Calu3 (cell line): ENCODE results near the gene GTF3C6. TPM values are rescaled to one million over a fixed set of nuclear protein-coding genes. Genes with fewer than 3 reads are reported as not detected.
"Not testable (repeated sequence)": the region's sequence is repeated elsewhere in the genome, so short reads cannot be mapped to it uniquely, and the experiment has no call there.

ENCODE experiments used
- BruUV-seq: library from RNA; stranded (reverse); fragments of 400-500 nt; replicated peaks from 2 replicates; lab custom pipeline; 2021; lab: Mats Ljungman, UMichigan
- CTCF ChIA-PET: fragments of 300-600 bp; sonication (Branson Sonifier 250); formaldehyde crosslinking; loops from one replicate; lab custom pipeline; 2022; ENCODE audit warnings: antibody characterized with exemption; lab: Charles Lee
- DNase-seq: peaks from one replicate; pipeline ENCODE4 v3.0.0; 2022
- H3K27ac Mint-ChIP-seq: one replicate; pipeline ENCODE4 v1.8.0; 2022; ENCODE audit warnings: mixed read lengths; ENCODE audit not compliant: unreplicated experiment
- H3K27me3 Mint-ChIP-seq: one replicate; pipeline ENCODE4 v1.8.0; 2022; ENCODE audit warnings: mixed read lengths; ENCODE audit not compliant: unreplicated experiment
- H3K36me3 Mint-ChIP-seq: one replicate; pipeline ENCODE4 v1.8.0; 2022; ENCODE audit warnings: mild to moderate bottlenecking, moderate library complexity, mixed read lengths; ENCODE audit not compliant: insufficient read depth, unreplicated experiment
- H3K4me1 Mint-ChIP-seq: one replicate; pipeline ENCODE4 v1.8.0; 2022; ENCODE audit warnings: mild to moderate bottlenecking, low read depth, mixed read lengths; ENCODE audit not compliant: unreplicated experiment
- H3K4me3 Mint-ChIP-seq: one replicate; pipeline ENCODE4 v1.8.0; 2022; ENCODE audit warnings: mild to moderate bottlenecking, low read depth, moderate library complexity, mixed read lengths; ENCODE audit not compliant: unreplicated experiment
- H3K9me3 Mint-ChIP-seq: one replicate; pipeline ENCODE4 v1.8.0; 2022; ENCODE audit warnings: low read depth, mixed read lengths; ENCODE audit not compliant: unreplicated experiment
- CTCF ChIP-seq: fragments of 200-600 bp; IDR thresholded peaks from one replicate; pipeline ENCODE4 v1.8.0; 2022; ENCODE audit warnings: antibody characterized with exemption; ENCODE audit not compliant: unreplicated experiment
- intact Hi-C: fragments of 100-400 bp; cut with micrococcal nuclease; formaldehyde crosslinking; loops from one replicate; pipeline ENCODE4 v1.10.0; 2022; ENCODE audit not compliant: unreplicated experiment
- total RNA-seq: library from RNA; stranded (reverse); gene quantifications from 2 replicates; pipeline ENCODE4 v1.2.3, GENCODE V29; 2022

GTF3C6 gene
- total RNA-seq, 1 experiment from 2014 or later = 67.1 TPM

GRCh38 chr6:111012143-111012452, 53.6 kb downstream of the GTF3C6 start:
- intact Hi-C loops = loop anchor here (5.0 kb wide), 1 partner anchor 245 kb away; a partner anchor contains a TSS
- Mint-ChIP-seq H3K27ac (no peak overlapping the region), H3K36me3 (peaks cover 65% of the 10 kb centered on the region)

GRCh38 chr6:111012520-111012919, 54.0 kb downstream of the GTF3C6 start:
- CTCF ChIA-PET, H3K4me3 Mint-ChIP-seq, DNase-seq, H3K27ac Mint-ChIP-seq, H3K9me3 Mint-ChIP-seq, H3K27me3 Mint-ChIP-seq, H3K4me1 Mint-ChIP-seq, BruUV-seq: not testable (repeated sequence)
- peaks cover 65% of the 10 kb centered on the region for H3K36me3 Mint-ChIP-seq
- intact Hi-C loops = loop anchor here (5.0 kb wide), 1 partner anchor 245 kb away; a partner anchor contains a TSS

More at GRCh38 chr6:111012143-111012452, 53.6 kb downstream of the GTF3C6 start:
- Mint-ChIP-seq H3K9me3 (no peaks in the 10 kb centered on the region), H3K4me3 (no peak overlapping the region), H3K4me1 (peaks cover 9% of the 10 kb centered on the region), H3K27me3 (no peaks in the 10 kb centered on the region)
- CTCF ChIA-PET = interaction anchor here (0.9 to 1.7 kb wide), 3 partner anchors 21 to 247 kb away, joined by 3 to 14 read pairs (median 4); a partner anchor contains a TSS
- DNase-seq = no peak
- TF ChIP-seq CTCF = no peak
- BruUV-seq = no TSS peak

- intact Hi-C loops = loop anchor here (5.0 kb wide), 1 partner anchor 244 kb away; a partner anchor contains a TSS
- H3K4me3 Mint-ChIP-seq = no peak overlapping the region
- no peak for DNase-seq
- peaks cover 66% of the 10 kb centered on the region for H3K36me3 Mint-ChIP-seq
- no peak for TF ChIP-seq CTCF
- peaks cover 9% of the 10 kb centered on the region for H3K4me1 Mint-ChIP-seq
- H3K9me3 Mint-ChIP-seq = no peaks in the 10 kb centered on the region
- H3K27ac Mint-ChIP-seq = no peak overlapping the region
- CTCF ChIA-PET = no interaction called here
- no peaks in the 10 kb centered on the region for H3K27me3 Mint-ChIP-seq
- no TSS peak for BruUV-seq
Observed at GRCh38 chr6:111013144-111013915, 54.8 kb downstream of the GTF3C6 start.

- H3K9me3 Mint-ChIP-seq = no peaks in the 10 kb centered on the region
- H3K27ac Mint-ChIP-seq = no peak overlapping the region
- CTCF ChIA-PET = no interaction called here
- intact Hi-C loops = no loop called here
- peaks cover 9% of the 10 kb centered on the region for H3K4me1 Mint-ChIP-seq
- no peak for TF ChIP-seq CTCF
- no peaks in the 10 kb centered on the region for H3K27me3 Mint-ChIP-seq
- H3K36me3 Mint-ChIP-seq = peaks cover 65% of the 10 kb centered on the region
- no peak overlapping the region for H3K4me3 Mint-ChIP-seq
- no peak for DNase-seq
- BruUV-seq = no TSS peak
Observed at GRCh38 chr6:111015389-111016124, 57.1 kb downstream of the GTF3C6 start.

- H3K4me1 Mint-ChIP-seq, H3K27me3 Mint-ChIP-seq, H3K27ac Mint-ChIP-seq, BruUV-seq, H3K4me3 Mint-ChIP-seq, CTCF ChIA-PET, intact Hi-C loops, H3K9me3 Mint-ChIP-seq, DNase-seq: not testable (repeated sequence)
- peaks cover 51% of the 10 kb centered on the region for H3K36me3 Mint-ChIP-seq
Observed at GRCh38 chr6:111017241-111017640, 58.7 kb downstream of the GTF3C6 start.

Other genes with a start within 250 kb of the GTF3C6 start
- 17.7 and 24.3 TPM in 2 replicates for gene CDK19, start 143.2 kb upstream of the GTF3C6 start, total RNA-seq
- gene AMD1, start 83.9 kb upstream of the GTF3C6 start, total RNA-seq = 74.0 and 74.6 TPM in 2 replicates
- 43.7 and 45.7 TPM in 2 replicates for gene RPF2, start 23.3 kb downstream of the GTF3C6 start, total RNA-seq
- 2.6 TPM in 2 replicates for gene SLC16A10, start 128.8 kb downstream of the GTF3C6 start, total RNA-seq